Measurements from ENCODE around the gene AMIGO3. TPM values are rescaled to one million over a fixed set of nuclear protein-coding genes. Genes with fewer than 3 reads are reported as not detected.
"Not testable (repeated sequence)": the region's sequence is repeated elsewhere in the genome, so short reads cannot be mapped to it uniquely, and the experiment has no call there.

Gene AMIGO3
- total RNA-seq, 2 donors from 2014 or later: 1.4 to 3.0 TPM

- H3K27ac ChIP-seq (ENCODE audit: low read depth, low read length); H3K9ac ChIP-seq (ENCODE audit: extremely low read depth, low read length, poor library complexity, severe bottlenecking); H3K27me3 Mint-ChIP-seq (ENCODE audit: insufficient read depth); H3K4me3 Mint-ChIP-seq; H3K27me3 ChIP-seq (ENCODE audit: control insufficient read depth, insufficient read depth, low read length, poor library complexity, severe bottlenecking); H3K9me3 ChIP-seq (ENCODE audit: control insufficient read depth, low read length); H3K27ac Mint-ChIP-seq; H3K4me3 ChIP-seq (ENCODE audit: low read length); H3K9me3 Mint-ChIP-seq; H3K4me1 ChIP-seq (ENCODE audit: control insufficient read depth, insufficient read depth, low read length): not testable (repeated sequence)
- DNase-seq: peak; percentile 70
- H3K36me3 ChIP-seq (ENCODE audit: control insufficient read depth, insufficient read depth, low read length): peaks cover 44% of the 10 kb centered on the region
- Mint-ChIP-seq H3K4me1 (peaks cover 12% of the 10 kb centered on the region), H3K36me3 (ENCODE audit: low read depth) (peaks cover 33% of the 10 kb centered on the region)
- peak; percentile 49 for TF ChIP-seq CTCF (conservative IDR thresholded peaks at IDR 0.05)
- WGBS, 2 experiments (ENCODE audit: insufficient coverage in 1 of 2, insufficient read length in 1 of 2): 87 to 100% methylated on average over 1 to 2 of the region's 2 CpGs
These were observed 35.0 kb downstream of the AMIGO3 start for GRCh38 chr3:49684453-49684852.

- Mint-ChIP-seq H3K36me3 (ENCODE audit: low read depth) (peaks cover 38% of the 10 kb centered on the region), H3K9me3 (no peaks in the 10 kb centered on the region), H3K27me3 (ENCODE audit: insufficient read depth) (no peaks in the 10 kb centered on the region), H3K27ac (no peak overlapping the region), H3K4me1 (peaks cover 5% of the 10 kb centered on the region), H3K4me3 (no peak overlapping the region)
- H3K4me1 ChIP-seq (ENCODE audit: control insufficient read depth, insufficient read depth, low read length): no peaks in the 10 kb centered on the region
- TF ChIP-seq CTCF (conservative IDR thresholded peaks at IDR 0.05): no peak
- H3K36me3 ChIP-seq (ENCODE audit: control insufficient read depth, insufficient read depth, low read length): peaks cover 56% of the 10 kb centered on the region
- H3K27me3 ChIP-seq (ENCODE audit: control insufficient read depth, insufficient read depth, low read length, poor library complexity, severe bottlenecking): no peaks in the 10 kb centered on the region
- DNase-seq: no peak
- H3K27ac ChIP-seq (ENCODE audit: low read depth, low read length): no peak overlapping the region
- H3K9me3 ChIP-seq (ENCODE audit: control insufficient read depth, low read length): no peaks in the 10 kb centered on the region
- H3K9ac ChIP-seq (ENCODE audit: extremely low read depth, low read length, poor library complexity, severe bottlenecking): no peak overlapping the region
- 83 to 95% methylated on average over 2 to 6 of the region's 6 CpGs for WGBS, 2 experiments (ENCODE audit: insufficient coverage in 1 of 2, insufficient read length in 1 of 2)
- H3K4me3 ChIP-seq (ENCODE audit: low read length): no peak overlapping the region
These were observed 36.3 kb downstream of the AMIGO3 start for GRCh38 chr3:49683162-49683561.

- no peak for DNase-seq
- peaks cover 51% of the 10 kb centered on the region for H3K36me3 Mint-ChIP-seq (ENCODE audit: low read depth)
These were observed 37.9 kb downstream of the AMIGO3 start for GRCh38 chr3:49681543-49681942.

More at GRCh38 chr3:49681543-49681942, 37.9 kb downstream of the AMIGO3 start:
- H3K4me1 ChIP-seq (ENCODE audit: control insufficient read depth, insufficient read depth, low read length): no peaks in the 10 kb centered on the region
- Mint-ChIP-seq H3K27ac (no peak overlapping the region), H3K4me1 (no peaks in the 10 kb centered on the region), H3K4me3 (no peak overlapping the region), H3K9me3 (no peaks in the 10 kb centered on the region), H3K27me3 (ENCODE audit: insufficient read depth) (no peaks in the 10 kb centered on the region)
- H3K27ac ChIP-seq (ENCODE audit: low read depth, low read length): no peak overlapping the region
- H3K36me3 ChIP-seq (ENCODE audit: control insufficient read depth, insufficient read depth, low read length): peaks cover 72% of the 10 kb centered on the region
- WGBS, 2 experiments (ENCODE audit: insufficient coverage in 1 of 2, insufficient read length in 1 of 2): 88 to 96% methylated on average over 4 of the region's 4 CpGs
- no peak overlapping the region for H3K4me3 ChIP-seq (ENCODE audit: low read length)
- no peak for TF ChIP-seq CTCF (conservative IDR thresholded peaks at IDR 0.05)
- no peaks in the 10 kb centered on the region for H3K9me3 ChIP-seq (ENCODE audit: control insufficient read depth, low read length)
- no peak overlapping the region for H3K9ac ChIP-seq (ENCODE audit: extremely low read depth, low read length, poor library complexity, severe bottlenecking)
- H3K27me3 ChIP-seq (ENCODE audit: control insufficient read depth, insufficient read depth, low read length, poor library complexity, severe bottlenecking): no peaks in the 10 kb centered on the region
